Cortex of kidney (tissue), 1 donor: ENCODE measurements around the gene AZU1.
"Not testable (repeated sequence)": the region's sequence is repeated elsewhere in the genome, so short reads cannot be mapped to it uniquely, and the experiment has no call there.

Experiments used
- DNase-seq: peaks from one replicate; lab custom pipeline; 2025; lab: John Stamatoyannopoulos, UW

AZU1 gene

GRCh38 chr19:829129-829758 is 1.6 kb downstream of the AZU1 start:
- no peak for DNase-seq

DNA sequence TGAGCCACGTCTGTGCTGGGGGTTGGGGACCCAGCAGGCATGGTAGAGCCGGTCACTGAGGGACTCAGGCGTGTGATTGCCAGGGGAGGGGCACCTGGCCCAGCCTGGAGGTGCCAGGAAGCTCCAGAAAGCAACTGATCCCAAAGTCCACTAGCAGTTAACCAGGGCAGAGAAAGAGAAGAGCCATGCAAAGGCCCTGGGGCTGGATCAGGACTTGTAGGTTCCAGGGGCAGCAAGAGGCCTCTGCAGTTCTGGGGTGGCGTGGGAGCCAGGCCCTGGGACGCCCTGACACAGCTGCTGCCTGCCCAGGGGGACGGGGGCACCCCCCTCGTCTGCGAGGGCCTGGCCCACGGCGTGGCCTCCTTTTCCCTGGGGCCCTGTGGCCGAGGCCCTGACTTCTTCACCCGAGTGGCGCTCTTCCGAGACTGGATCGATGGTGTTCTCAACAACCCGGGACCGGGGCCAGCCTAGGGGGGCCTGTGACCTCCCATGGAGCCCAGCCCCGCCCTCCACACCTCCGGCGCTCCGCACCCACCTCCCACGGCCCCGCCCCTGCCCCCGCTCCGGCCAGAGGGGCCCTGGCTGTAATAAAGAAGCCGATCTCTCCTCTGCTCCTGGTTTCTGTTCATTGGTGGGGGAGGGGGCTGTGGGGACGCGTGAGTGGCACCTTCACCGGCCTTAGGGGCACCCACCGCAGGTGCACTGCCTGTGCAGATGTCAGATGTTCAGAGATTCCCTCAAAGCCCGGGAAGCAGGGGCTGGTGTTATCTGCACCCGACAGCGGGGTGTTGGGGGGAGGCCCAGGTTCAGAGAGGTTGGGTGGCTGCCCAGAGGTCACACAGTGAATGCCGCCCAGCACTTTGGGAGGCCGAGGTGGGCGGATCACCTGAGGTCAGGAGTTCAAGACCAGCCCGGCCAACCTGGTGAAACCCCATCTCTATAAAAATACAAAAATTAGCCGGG is 4.1 kb downstream of the AZU1 start:
- no peak for DNase-seq

GRCh38 chr19:834216-834615 is 6.6 kb downstream of the AZU1 start:
- DNase-seq: no peak

GRCh38 chr19:835210-835810 is 7.7 kb downstream of the AZU1 start:
- no peak for DNase-seq

- DNase-seq: no peak
Observed at GRCh38 chr19:840519-841206, 13.0 kb downstream of the AZU1 start, which contains the start of gene PRTN3. Gene PRTN3, plus strand, starts transcription at chr19:840999. Its CDS starts 10 bp downstream, at chr19:841009.

- not testable (repeated sequence) for DNase-seq
Observed at GRCh38 chr19:842802-843179, 15.2 kb downstream of the AZU1 start.

- DNase-seq: no peak
Observed at GRCh38 chr19:843180-843835, 15.7 kb downstream of the AZU1 start.

DNA sequence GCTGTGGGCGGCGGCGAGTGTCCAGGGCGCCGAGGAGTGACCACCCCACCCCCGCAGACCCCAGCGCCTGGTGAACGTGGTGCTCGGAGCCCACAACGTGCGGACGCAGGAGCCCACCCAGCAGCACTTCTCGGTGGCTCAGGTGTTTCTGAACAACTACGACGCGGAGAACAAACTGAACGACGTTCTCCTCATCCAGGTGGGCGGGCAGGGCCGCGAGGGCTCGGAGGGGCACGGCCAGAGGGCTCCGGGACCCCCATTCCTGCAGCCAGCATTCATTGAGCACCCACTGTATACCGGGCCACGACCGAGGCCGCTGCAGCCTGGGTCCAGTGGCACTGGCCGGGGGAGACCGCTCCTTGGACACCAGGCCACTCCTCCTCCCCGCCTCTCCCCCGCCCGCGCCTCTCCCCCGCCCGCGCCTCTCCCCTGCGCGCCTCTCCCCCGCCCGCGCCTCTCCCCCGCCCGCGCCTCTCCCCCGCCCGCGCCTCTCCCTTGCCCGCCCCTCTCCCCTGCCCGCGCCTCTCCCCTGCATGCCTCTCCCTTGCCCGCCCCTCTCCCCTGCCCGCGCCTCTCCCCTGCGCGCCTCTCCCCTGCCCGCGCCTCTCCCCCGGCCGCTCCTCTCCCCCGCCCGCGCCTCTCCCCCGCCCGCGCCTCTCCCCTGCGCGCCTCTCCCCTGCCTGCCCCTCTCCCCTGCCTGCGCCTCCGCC is 16.4 kb downstream of the AZU1 start:
- no peak for DNase-seq

- no peak for DNase-seq
Observed at GRCh38 chr19:844546-844971, 16.9 kb downstream of the AZU1 start.

DNA sequence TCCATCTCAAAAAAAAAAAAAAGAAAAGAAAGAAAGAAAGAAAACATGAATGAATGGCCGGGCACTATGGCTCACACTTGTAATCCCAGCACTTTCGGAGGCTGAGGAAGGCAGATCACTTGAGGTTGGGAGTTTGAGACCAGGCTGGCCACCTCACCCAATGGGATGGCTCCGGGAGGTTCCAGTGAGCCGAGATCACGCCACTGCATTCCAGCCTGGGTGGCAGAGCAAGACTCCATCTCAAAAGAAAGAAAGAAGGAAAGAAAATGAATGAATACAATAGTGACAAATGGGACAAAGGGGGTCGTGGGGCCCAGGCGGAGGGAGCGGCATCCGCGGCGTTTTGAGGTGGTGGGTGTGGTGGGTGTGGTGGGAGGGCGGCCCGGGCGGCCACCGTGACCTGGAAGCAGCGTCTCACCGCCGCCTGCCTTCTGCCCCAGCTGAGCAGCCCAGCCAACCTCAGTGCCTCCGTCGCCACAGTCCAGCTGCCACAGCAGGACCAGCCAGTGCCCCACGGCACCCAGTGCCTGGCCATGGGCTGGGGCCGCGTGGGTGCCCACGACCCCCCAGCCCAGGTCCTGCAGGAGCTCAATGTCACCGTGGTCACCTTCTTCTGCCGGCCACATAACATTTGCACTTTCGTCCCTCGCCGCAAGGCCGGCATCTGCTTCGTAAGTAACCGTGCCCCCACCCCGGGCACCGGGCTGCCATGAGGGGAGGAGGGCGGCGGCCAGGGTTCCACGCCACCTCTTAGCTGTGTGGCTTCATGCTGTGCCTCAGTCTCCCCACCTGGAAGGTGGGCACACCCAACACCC is 18.3 kb downstream of the AZU1 start:
- no peak for DNase-seq

DNA sequence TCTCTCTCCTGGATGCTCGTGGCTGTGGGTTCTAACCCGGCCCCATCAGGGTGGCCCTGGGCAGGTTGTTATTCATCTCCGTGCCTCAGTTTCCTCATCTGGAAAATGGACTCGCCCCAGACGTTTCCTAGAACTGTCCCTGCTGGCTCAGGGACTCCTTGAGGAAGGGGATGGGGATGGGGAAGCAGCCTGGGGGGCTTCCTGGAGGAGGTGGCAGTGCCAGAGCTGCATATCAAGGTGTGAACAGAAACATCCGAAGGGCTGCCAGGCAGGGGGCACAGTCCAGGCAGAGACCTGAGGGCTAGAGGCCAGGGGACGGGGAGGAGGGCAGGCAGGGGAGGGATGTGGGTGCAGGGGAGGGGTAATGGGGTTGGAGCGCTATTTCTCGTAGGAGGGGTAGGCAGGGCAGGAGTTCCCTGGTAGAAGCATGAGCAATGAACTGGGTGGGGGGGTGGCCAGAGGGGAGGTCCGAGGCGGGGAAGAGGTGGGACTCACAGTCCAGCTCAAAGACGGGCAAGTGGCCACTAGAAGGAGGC is 20.8 kb downstream of the AZU1 start:
- no peak for DNase-seq

DNA sequence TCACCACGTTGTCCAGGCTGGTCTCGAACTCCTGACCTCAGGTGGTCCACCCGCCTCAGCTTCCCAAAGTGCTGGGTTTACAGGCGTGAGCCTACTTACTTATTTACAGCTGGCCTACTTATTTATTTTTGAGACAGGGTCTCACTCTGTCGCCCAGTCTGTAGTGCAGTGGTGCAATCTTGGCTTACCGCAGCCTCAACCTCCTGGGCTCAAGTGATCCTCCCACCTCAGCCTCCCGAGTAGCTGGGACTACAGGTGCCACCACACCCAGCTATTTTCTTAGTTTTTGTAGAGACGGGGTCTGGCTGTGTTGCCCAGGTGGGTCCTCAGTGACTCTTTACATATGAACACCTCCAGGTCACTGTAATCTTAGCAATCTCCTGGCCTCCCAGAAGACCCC is 21.6 kb downstream of the AZU1 start:
- DNase-seq: not testable (repeated sequence)

GRCh38 chr19:850221-850978 is 22.8 kb downstream of the AZU1 start:
- no peak for DNase-seq

DNA sequence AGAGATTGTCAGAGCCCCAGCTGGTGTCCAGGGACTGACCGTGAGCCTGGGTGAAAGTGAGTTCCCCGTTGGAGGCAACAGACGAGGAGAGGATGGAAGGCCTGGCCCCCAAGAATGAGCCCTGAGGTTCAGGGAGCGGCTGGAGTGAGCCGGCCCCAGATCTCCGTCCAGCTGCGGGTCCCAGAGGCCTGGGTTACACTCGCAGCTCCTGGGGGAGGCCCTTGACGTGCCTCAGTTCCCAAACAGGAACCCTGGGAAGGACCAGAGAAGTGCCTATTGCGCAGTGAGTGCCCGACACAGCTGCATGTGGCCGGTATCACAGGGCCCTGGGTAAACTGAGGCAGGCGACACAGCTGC is 23.3 kb downstream of the AZU1 start:
- DNase-seq: no peak

- DNase-seq: no peak
Observed at GRCh38 chr19:852136-853013, 24.7 kb downstream of the AZU1 start, which contains the start of gene ELANE. Gene ELANE, plus strand, starts transcription at chr19:852303. Its CDS starts 26 bp downstream, at chr19:852329.

GRCh38 chr19:853014-853585 is 25.5 kb downstream of the AZU1 start:
- DNase-seq: no peak

GRCh38 chr19:853614-854220 is 26.1 kb downstream of the AZU1 start:
- not testable (repeated sequence) for DNase-seq
